Measurements from ENCODE around the gene NXN. TPM values are rescaled to one million over a fixed set of nuclear protein-coding genes. Genes with fewer than 3 reads are reported as not detected.
A peak's percentile ranks its signal among the peaks of the same experiment; 100 is the strongest.
"Not testable (repeated sequence)": the region's sequence is repeated elsewhere in the genome, so short reads cannot be mapped to it uniquely, and the experiment has no call there.

The NXN gene
- total RNA-seq, 2 donors from 2014 or later = 124 to 201 TPM

GRCh38 chr17:998111-998510 lies 18.5 kb upstream of the NXN start:
- Histone ChIP-seq H3K9me3 (ENCODE audit: control insufficient read depth, low read length) (no peaks in the 10 kb centered on the region), H3K27me3 (ENCODE audit: control insufficient read depth, insufficient read depth, low read length, poor library complexity, severe bottlenecking) (no peaks in the 10 kb centered on the region), H3K9ac (ENCODE audit: extremely low read depth, low read length, poor library complexity, severe bottlenecking) (peak overlapping the region; percentile 85), H3K4me1 (ENCODE audit: control insufficient read depth, insufficient read depth, low read length) (no peaks in the 10 kb centered on the region), H3K36me3 (ENCODE audit: control insufficient read depth, insufficient read depth, low read length) (peaks cover 39% of the 10 kb centered on the region), H3K27ac (ENCODE audit: low read depth, low read length) (no peak overlapping the region), H3K4me3 (ENCODE audit: low read length) (peak overlapping the region; percentile 94)
- DNase-seq = no peak
- Mint-ChIP-seq H3K27ac (peak overlapping the region; percentile 28), H3K9me3 (peaks cover 4% of the 10 kb centered on the region), H3K4me3 (peak overlapping the region; percentile 93), H3K4me1 (peaks cover 7% of the 10 kb centered on the region), H3K36me3 (ENCODE audit: low read depth) (peaks cover 31% of the 10 kb centered on the region), H3K27me3 (ENCODE audit: insufficient read depth) (peaks cover 7% of the 10 kb centered on the region)
- no peak for TF ChIP-seq CTCF (conservative IDR thresholded peaks at IDR 0.05)
- WGBS, 2 experiments (ENCODE audit: insufficient coverage in 1 of 2, insufficient read length in 1 of 2) = 92 to 100% methylated on average over 1 to 2 of the region's 2 CpGs

- H3K9ac ChIP-seq (ENCODE audit: extremely low read depth, low read length, poor library complexity, severe bottlenecking) = peak within 1 kb of the TSS; percentile 85
- peak within 1 kb of the TSS; percentile 79 for H3K27ac ChIP-seq (ENCODE audit: low read depth, low read length)
- H3K36me3 Mint-ChIP-seq (ENCODE audit: low read depth) = peaks cover 25% of the 10 kb centered on the region
- H3K4me3 Mint-ChIP-seq = peak within 1 kb of the TSS; percentile 93
- 0 to 1% methylated on average over 18 to 71 of the region's 71 CpGs for WGBS, 2 experiments (ENCODE audit: insufficient coverage in 1 of 2, insufficient read length in 1 of 2)
- TF ChIP-seq CTCF (conservative IDR thresholded peaks at IDR 0.05) = peak; percentile 95
- H3K4me1 Mint-ChIP-seq = peaks cover 7% of the 10 kb centered on the region
- H3K27ac Mint-ChIP-seq = peak within 1 kb of the TSS; percentile 100
- H3K4me1 ChIP-seq (ENCODE audit: control insufficient read depth, insufficient read depth, low read length) = no peaks in the 10 kb centered on the region
- no peaks in the 10 kb centered on the region for H3K9me3 ChIP-seq (ENCODE audit: control insufficient read depth, low read length)
- peaks cover 25% of the 10 kb centered on the region for H3K36me3 ChIP-seq (ENCODE audit: control insufficient read depth, insufficient read depth, low read length)
- H3K27me3 ChIP-seq (ENCODE audit: control insufficient read depth, insufficient read depth, low read length, poor library complexity, severe bottlenecking) = no peaks in the 10 kb centered on the region
- peak within 1 kb of the TSS; percentile 94 for H3K4me3 ChIP-seq (ENCODE audit: low read length)
- DNase-seq = peak; percentile 100
- peaks cover 11% of the 10 kb centered on the region for H3K27me3 Mint-ChIP-seq (ENCODE audit: insufficient read depth)
- peaks cover 4% of the 10 kb centered on the region for H3K9me3 Mint-ChIP-seq
Measured at GRCh38 chr17:996554-997344, 17.2 kb upstream of the NXN start, which contains the start of gene TIMM22. Gene TIMM22, plus strand, starts transcription at chr17:997129. Its CDS starts 14 bp downstream, at chr17:997143.

GRCh38 chr17:995324-995723 lies 15.7 kb upstream of the NXN start:
- H3K4me3 Mint-ChIP-seq; H3K27me3 ChIP-seq (ENCODE audit: control insufficient read depth, insufficient read depth, low read length, poor library complexity, severe bottlenecking); H3K4me1 ChIP-seq (ENCODE audit: control insufficient read depth, insufficient read depth, low read length); H3K9me3 ChIP-seq (ENCODE audit: control insufficient read depth, low read length); H3K9me3 Mint-ChIP-seq; H3K4me1 Mint-ChIP-seq; H3K27ac Mint-ChIP-seq; H3K9ac ChIP-seq (ENCODE audit: extremely low read depth, low read length, poor library complexity, severe bottlenecking); H3K4me3 ChIP-seq (ENCODE audit: low read length); H3K27ac ChIP-seq (ENCODE audit: low read depth, low read length); DNase-seq: not testable (repeated sequence)
- H3K27me3 Mint-ChIP-seq (ENCODE audit: insufficient read depth) = peaks cover 14% of the 10 kb centered on the region
- H3K36me3 ChIP-seq (ENCODE audit: control insufficient read depth, insufficient read depth, low read length) = peaks cover 11% of the 10 kb centered on the region
- H3K36me3 Mint-ChIP-seq (ENCODE audit: low read depth) = peaks cover 11% of the 10 kb centered on the region
- 95 to 97% methylated on average over 5 to 8 of the region's 8 CpGs for WGBS, 2 experiments (ENCODE audit: insufficient coverage in 1 of 2, insufficient read length in 1 of 2)
